Heart right ventricle (tissue), 16 donors: ENCODE data around the gene NRN1L. TPM values are rescaled to one million over a fixed set of nuclear protein-coding genes. Genes with fewer than 3 reads are reported as not detected.
"Not testable (repeated sequence)": the region's sequence is repeated elsewhere in the genome, so short reads cannot be mapped to it uniquely, and the experiment has no call there.

Experiments
- ATAC-seq, 8 donors: fragments of 200-7000 bp; cut with Tn5 transposase; one replicate each; pipeline ENCODE4 v1.9.1; 2020; ENCODE audit warnings: mild to moderate bottlenecking in 8 of 8, moderate library complexity in 8 of 8, moderate number of reproducible peaks in 1 of 8
- DNase-seq, 2 donors: peaks; one replicate each; pipeline ENCODE4 v3.0.0-alpha.2; 2020
- H3K27ac ChIP-seq, 10 donors: fragments of 200-600 bp; sonication (generic) in 2 of 10; one replicate each; pipeline versions ENCODE4 v1.5.0 to v1.8.0; 2020 to 2022; ENCODE audit warnings: mild to moderate bottlenecking in 3 of 10
- H3K27me3 ChIP-seq, 7 donors: fragments of 200-600 bp; one replicate each; pipeline ENCODE4 v1.8.0; 2021 to 2022; ENCODE audit warnings: mild to moderate bottlenecking in 2 of 7
- H3K36me3 ChIP-seq, 9 donors: fragments of 200-600 bp; sonication (generic) in 1 of 9; one replicate each; pipeline versions ENCODE4 v1.5.0 to v1.8.0; 2020 to 2022; ENCODE audit warnings: mild to moderate bottlenecking in 2 of 9
- H3K4me1 ChIP-seq, 9 donors: fragments of 200-600 bp; sonication (generic) in 1 of 9; one replicate each; pipeline versions ENCODE4 v1.5.0 to v1.8.0; 2020 to 2022; ENCODE audit warnings: mild to moderate bottlenecking in 4 of 9
- H3K4me3 ChIP-seq, 10 donors: fragments of 200-600 bp; sonication (generic) in 2 of 10; one replicate each; pipeline versions ENCODE4 v1.5.0 to v1.8.0; 2020 to 2022; ENCODE audit warnings: mild to moderate bottlenecking in 7 of 10, moderate library complexity in 2 of 10
- H3K9me3 ChIP-seq, 11 donors: fragments of 200-600 bp in 10 of 11; sonication (generic) in 2 of 11; one replicate each; pipeline versions ENCODE4 v1.5.0 to v1.8.0; 2013 to 2022; ENCODE audit warnings: mild to moderate bottlenecking in 2 of 11, control low read depth in 1 of 11, moderate library complexity in 1 of 11
- WGBS, 2 donors: extraction: QIAGEN DNeasy Blood & Tissue Kit; methylation state at CpG; one replicate each; pipeline ENCODE4 v1.1.7; 2013; ENCODE audit warnings: inconsistent platforms in 1 of 2; 5-methylcytosine and 5-hydroxymethylcytosine counted together
- intact Hi-C, 10 donors: fragments of 100-400 bp; cut with DNase I; formaldehyde crosslinking; loops; one replicate each; pipeline versions ENCODE4 v1.11.1 to v1.14.2; 2022
- polyA plus RNA-seq, 2 donors: library from polyadenylated mRNA; stranded (reverse); fragments of 200-250 nt; gene quantifications; one replicate each; pipeline ENCODE4 v1.2.3, GENCODE V29; 2013
- total RNA-seq, 10 donors: library from RNA; stranded (reverse); fragmentation: NEBNext Ultra II Directional in 3 of 10; extraction: Animal tissue kit (Norgen Biotek cat#: 25700) in 3 of 10; gene quantifications; one replicate each; pipeline versions ENCODE4 v1.2.1 to v1.2.4, GENCODE V29; 2021 to 2023
- TF ChIP-seq, protein P1 (sequence below), 9 donors: fragments of 200-600 bp; sonication (generic) in 2 of 9; IDR thresholded peaks; one replicate each; pipeline versions ENCODE4 v1.5.0 to v1.8.0; 2021 to 2022; ENCODE audit warnings: antibody characterized with exemption in 9 of 9, mild to moderate bottlenecking in 5 of 9, moderate library complexity in 1 of 9
- donor health status: Arrhythmogenic right ventricular cardiomyopathy.
- donor health status: ischemic (EF 13 %, LVEDD 7.1; RV severe dilation, severe dysfunction).
- donor health status: healthy with polysubstance abuse.
- donor health status: DM: no; HTN: yes; CAD: no.
- donor health status: DM: no; HTN: no; CAD: no.
- donor health status: ischemic (EF 25% LVEDD 6.9; RV normal size, moderate dysfunction).
- donor health status: ischemic (EF 25% LVEDD 5.7; RV mildly dilated, moderate dysfunction).
- donor health status: healthy.
- donor health status: DM: yes; HTN: yes; CAD: no.
- donor health status: Ischemic cardiomyopathy.
- donor health status: ischemic (EF 35%, LVEDD 5.7; RV mildly dilated, moderate dysfunction).
- donor health status: nonischemic (EF 11% LVEDD 7.7; RV severe dilation, severe dysfunction).
- donor health status: DM: yes; HTN: yes; CAD: no.
- donor health status: PGD.
- donor health status: ischemic (EF 29% LVEDD 5.4; RV normal size, mild dysfunction).
- donor health status: nonischemic (EF 23%, LVEDD 6.1; RV moderate dilation, normal function).

NRN1L gene
- total and polyA plus RNA-seq, 12 donors: 1.1 to 4.0 (median 1.7) TPM; not detected in 4

DNA sequence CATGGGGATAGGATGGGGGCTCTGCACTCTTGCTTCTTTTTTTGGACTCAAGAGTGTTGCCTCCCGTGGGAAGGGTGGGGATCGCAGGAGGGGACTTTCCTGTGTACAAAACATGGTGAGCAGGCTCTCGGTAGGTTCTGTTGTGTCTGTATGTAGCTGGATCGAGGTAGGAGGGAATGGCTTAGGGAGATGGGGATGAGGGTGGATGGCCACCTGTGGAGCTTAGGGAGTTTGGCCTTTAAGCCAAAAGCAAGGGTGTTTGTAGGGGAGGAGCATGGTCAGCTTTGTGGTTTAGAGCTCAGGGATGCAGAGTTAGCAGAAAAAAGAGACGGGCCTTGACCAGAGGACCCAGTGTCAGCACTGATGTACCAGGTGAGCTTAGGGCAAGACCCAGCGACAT is 22.8 kb upstream of the NRN1L start:
- 68 to 74% methylated on average over 6 of the region's 6 CpGs for WGBS, 2 donors
- DNase-seq: no peak
- H3K27ac ChIP-seq: peak overlapping the region in 9 of 10 donors; percentile 13 to 93 (median 90)
- H3K27me3 ChIP-seq: no peaks in the 10 kb centered on the region
- ATAC-seq: no peak
- H3K36me3 ChIP-seq: peaks cover 0 to 40% (median 11%) of the 10 kb centered on the region in 9 donors
- intact Hi-C loops: loop anchor here in 2 of 10 donors (2.0 kb wide), 1 partner anchor 15 kb away; the partner anchor contains the start of genes CENPT (in 2 of the 2) and NUTF2 (in 2 of the 2)
- no peaks in the 10 kb centered on the region for H3K9me3 ChIP-seq
- H3K4me1 ChIP-seq: peaks cover 43 to 79% (median 69%) of the 10 kb centered on the region in 9 donors
- TF ChIP-seq, protein P1, sequence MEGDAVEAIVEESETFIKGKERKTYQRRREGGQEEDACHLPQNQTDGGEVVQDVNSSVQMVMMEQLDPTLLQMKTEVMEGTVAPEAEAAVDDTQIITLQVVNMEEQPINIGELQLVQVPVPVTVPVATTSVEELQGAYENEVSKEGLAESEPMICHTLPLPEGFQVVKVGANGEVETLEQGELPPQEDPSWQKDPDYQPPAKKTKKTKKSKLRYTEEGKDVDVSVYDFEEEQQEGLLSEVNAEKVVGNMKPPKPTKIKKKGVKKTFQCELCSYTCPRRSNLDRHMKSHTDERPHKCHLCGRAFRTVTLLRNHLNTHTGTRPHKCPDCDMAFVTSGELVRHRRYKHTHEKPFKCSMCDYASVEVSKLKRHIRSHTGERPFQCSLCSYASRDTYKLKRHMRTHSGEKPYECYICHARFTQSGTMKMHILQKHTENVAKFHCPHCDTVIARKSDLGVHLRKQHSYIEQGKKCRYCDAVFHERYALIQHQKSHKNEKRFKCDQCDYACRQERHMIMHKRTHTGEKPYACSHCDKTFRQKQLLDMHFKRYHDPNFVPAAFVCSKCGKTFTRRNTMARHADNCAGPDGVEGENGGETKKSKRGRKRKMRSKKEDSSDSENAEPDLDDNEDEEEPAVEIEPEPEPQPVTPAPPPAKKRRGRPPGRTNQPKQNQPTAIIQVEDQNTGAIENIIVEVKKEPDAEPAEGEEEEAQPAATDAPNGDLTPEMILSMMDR (IDR thresholded peaks at IDR 0.05): no peak
- H3K4me3 ChIP-seq: no peak overlapping the region

DNA sequence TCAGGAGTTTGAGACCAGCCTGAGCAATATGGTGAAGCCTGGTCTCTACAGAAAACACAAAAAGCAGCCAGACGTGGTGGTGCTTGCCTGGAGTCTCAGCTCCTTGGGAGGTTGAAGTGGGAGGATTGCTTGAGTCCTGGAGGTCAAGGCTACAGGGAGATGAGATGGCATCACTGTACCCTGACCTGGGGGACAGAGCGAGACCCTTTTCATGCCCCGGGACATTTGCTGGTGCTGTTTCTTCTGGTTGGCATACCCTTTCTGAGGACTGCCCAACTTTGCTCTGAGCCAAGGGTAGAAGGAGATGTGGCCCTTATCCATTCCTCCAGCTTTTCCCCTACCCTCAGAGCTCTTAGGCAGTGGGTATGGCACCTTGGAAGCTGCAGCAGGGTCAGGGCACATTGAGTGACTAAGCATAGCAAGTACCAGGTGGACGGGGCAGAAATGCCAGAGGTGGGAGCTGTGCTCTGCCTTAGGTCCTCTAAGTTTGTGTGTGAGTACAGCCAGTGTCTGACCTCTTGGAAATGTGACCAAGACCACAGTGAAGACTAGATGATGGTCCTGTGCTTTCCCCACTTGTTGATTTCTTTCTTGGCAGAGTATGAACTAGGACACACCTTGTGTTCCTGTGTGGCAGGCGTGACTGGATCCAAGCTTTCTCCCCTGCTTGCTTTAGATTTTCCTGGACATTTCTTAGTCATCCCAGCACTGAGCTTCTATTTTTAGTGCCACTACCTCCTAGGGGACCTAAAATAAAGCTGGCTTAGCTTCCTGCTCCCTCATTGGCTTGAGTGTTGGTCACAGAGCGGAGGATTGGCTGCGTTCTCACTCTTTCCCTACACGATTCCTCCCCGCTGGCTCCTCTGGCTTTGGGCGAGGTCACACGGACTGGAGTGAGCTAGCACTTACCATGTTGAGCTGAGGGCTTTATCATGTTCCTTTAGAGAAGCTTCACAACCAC is 21.8 kb upstream of the NRN1L start:
- Histone ChIP-seq H3K36me3 (peaks cover 0 to 50% (median 21%) of the 10 kb centered on the region in 9 donors), H3K4me1 (peaks cover 35 to 69% (median 59%) of the 10 kb centered on the region in 9 donors), H3K27ac (peak overlapping the region; percentile 80 to 93 (median 90)), H3K27me3 (no peaks in the 10 kb centered on the region), H3K9me3 (no peaks in the 10 kb centered on the region), H3K4me3 (peak overlapping the region in 5 of 10 donors; percentile 10 to 25 (median 12))
- intact Hi-C loops: loop anchor here in 2 of 10 donors (2.0 kb wide), 1 partner anchor 16 kb away; the partner anchor contains the start of genes CENPT (in 2 of the 2) and NUTF2 (in 2 of the 2)
- peak; percentile 88 to 95 (median 94) for ATAC-seq
- 35 to 39% methylated on average over 11 of the region's 11 CpGs for WGBS, 2 donors
- TF ChIP-seq, protein P1 (IDR thresholded peaks at IDR 0.05): no peak
- DNase-seq: peak; percentile 76 to 89

DNA sequence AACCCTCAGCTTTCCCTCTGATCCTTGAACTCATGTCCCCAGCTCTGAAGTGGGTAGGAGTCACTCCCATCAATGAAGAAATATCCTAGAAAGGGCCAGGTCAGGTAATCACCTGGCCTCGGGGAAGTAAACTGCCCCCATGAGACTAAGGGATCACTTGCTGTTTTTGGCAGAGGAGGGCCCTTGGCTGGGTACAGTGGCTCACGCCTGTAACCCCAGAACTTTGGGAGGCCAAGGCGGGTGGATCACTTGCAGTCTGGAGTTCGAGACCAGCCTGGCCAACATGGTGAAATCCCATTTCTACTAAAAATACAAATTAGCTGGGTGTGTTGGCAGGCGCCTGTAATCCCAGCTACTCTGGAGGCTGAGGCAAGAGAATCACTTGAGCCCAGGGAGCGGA is 20.6 kb upstream of the NRN1L start:
- intact Hi-C loops, ATAC-seq, H3K27me3 ChIP-seq, DNase-seq, H3K9me3 ChIP-seq, H3K4me3 ChIP-seq: not testable (repeated sequence)
- H3K4me1 ChIP-seq: peaks cover 28 to 57% (median 48%) of the 10 kb centered on the region in 9 donors
- peak overlapping the region; percentile 80 to 93 (median 90) for H3K27ac ChIP-seq
- WGBS, 2 donors: 94 to 98% methylated on average over 6 of the region's 6 CpGs
- H3K36me3 ChIP-seq: peaks cover 0 to 62% (median 32%) of the 10 kb centered on the region in 9 donors

DNA sequence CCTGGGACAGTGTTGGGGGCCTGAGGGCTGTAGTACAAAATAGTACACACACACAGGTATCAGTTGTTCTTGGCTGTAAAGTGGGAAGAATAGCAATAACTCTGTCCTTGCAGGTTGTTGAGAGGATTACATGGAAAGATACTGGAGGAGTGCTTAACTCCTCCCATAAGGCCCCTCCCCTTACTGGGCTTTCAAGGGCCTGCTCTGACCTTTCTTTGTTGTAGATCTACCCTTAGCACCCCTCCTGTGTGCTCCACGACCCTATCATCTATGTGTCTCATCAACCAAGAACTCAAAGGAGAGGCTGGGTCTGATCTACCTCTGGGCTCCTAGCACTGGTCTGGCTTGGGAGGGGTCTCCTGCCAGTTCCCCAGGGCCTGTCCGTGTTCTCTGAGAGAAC is 20.1 kb upstream of the NRN1L start:
- peaks cover 0 to 67% (median 33%) of the 10 kb centered on the region in 9 donors for H3K36me3 ChIP-seq
- H3K4me1 ChIP-seq: peaks cover 28 to 56% (median 47%) of the 10 kb centered on the region in 9 donors
- ATAC-seq: no peak
- no peak overlapping the region for H3K4me3 ChIP-seq
- H3K27me3 ChIP-seq: no peaks in the 10 kb centered on the region
- H3K9me3 ChIP-seq: no peaks in the 10 kb centered on the region
- intact Hi-C loops: no loop called here
- TF ChIP-seq, protein P1 (IDR thresholded peaks at IDR 0.05): no peak
- 86 to 89% methylated on average over 2 of the region's 2 CpGs for WGBS, 2 donors
- DNase-seq: no peak
- H3K27ac ChIP-seq: peak overlapping the region in 6 of 10 donors; percentile 87 to 92 (median 90)
